Endothelial cell of umbilical vein (primary cell): ENCODE measurements around the gene MAMDC4. TPM values are rescaled to one million over a fixed set of nuclear protein-coding genes. Genes with fewer than 3 reads are reported as not detected.

Source experiments
- BruUV-seq: library from RNA; stranded (reverse); fragments of 400-500 nt; replicated peaks from 2 replicates; lab custom pipeline; 2021; lab: Mats Ljungman, UMichigan
- CTCF ChIA-PET: fragments of 300-600, 350-600 bp; sonication (Branson Sonifier 250); formaldehyde crosslinking; loops from one replicate; lab custom pipeline; 2021; ENCODE audit warnings: antibody characterized with exemption, inconsistent platforms; lab: Charles Lee
- POLR2A ChIA-PET: fragments of 300-600, 350-600 bp; sonication (Branson Sonifier 250); formaldehyde crosslinking; loops from one replicate; lab custom pipeline; 2021; ENCODE audit warnings: antibody characterized with exemption, inconsistent platforms; lab: Charles Lee
- DNase-seq: peaks from one replicate; pipeline ENCODE4 v3.0.0-alpha.2; 2011; ENCODE audit warnings: low read depth, low spot score
- FAIRE-seq: peaks from 2 replicates; lab custom pipeline; 2011; peaks lifted over from hg19 to GRCh38; lab: Jason Lieb, UNC
- H2AFZ ChIP-seq: 2 replicates; pipeline ENCODE4 v1.6.0; 2012; ENCODE audit warnings: low read depth, low read length, control low read depth, inconsistent platforms
- H3K27ac ChIP-seq: 2 replicates; pipeline ENCODE4 v1.5.1; 2011; ENCODE audit warnings: low read depth, mild to moderate bottlenecking, control low read depth, low read length, moderate library complexity; ENCODE audit not compliant: insufficient read depth
- H3K27me3 ChIP-seq, 2 experiments: 2 replicates each; pipeline versions ENCODE4 v1.6.0 to v1.6.1; 2011; ENCODE audit warnings: low read length in 2 of 2, mixed read lengths in 1 of 2; ENCODE audit not compliant: control insufficient read depth in 2 of 2, insufficient read depth in 2 of 2
- H3K36me3 ChIP-seq, 2 experiments: 2 replicates in 1 of 2; 3 replicates in 1 of 2; pipeline ENCODE4 v1.5.1; 2011; ENCODE audit warnings: low read length in 2 of 2, mild to moderate bottlenecking in 1 of 2, moderate library complexity in 1 of 2; ENCODE audit not compliant: control insufficient read depth in 2 of 2, insufficient read depth in 2 of 2; ENCODE audit errors: extremely low read depth in 1 of 2
- H3K4me1 ChIP-seq: 3 replicates; pipeline ENCODE4 v1.5.1; 2011; ENCODE audit warnings: mild to moderate bottlenecking, low read length; ENCODE audit not compliant: control insufficient read depth, insufficient read depth; ENCODE audit errors: extremely low read depth
- H3K4me2 ChIP-seq: 2 replicates; pipeline ENCODE4 v1.6.1; 2011; ENCODE audit warnings: low read length, control low read depth, mixed read lengths; ENCODE audit not compliant: insufficient read depth
- H3K4me3 ChIP-seq, 3 experiments: fragments of 200-600 bp in 1 of 3; sonication (generic), shearing (Covaris generic) in 1 of 3; replicated peaks in 1 of 3; 2 replicates each; pipeline ENCODE4 v1.5.1; 2011 to 2016; ENCODE audit warnings: control low read depth in 3 of 3, low read length in 3 of 3, mild to moderate bottlenecking in 2 of 3, inconsistent platforms in 1 of 3, low read depth in 1 of 3, moderate library complexity in 1 of 3; ENCODE audit not compliant: insufficient read depth in 1 of 3
- H3K79me2 ChIP-seq: 2 replicates; pipeline ENCODE4 v1.6.0; 2012; ENCODE audit warnings: low read length, inconsistent platforms; ENCODE audit not compliant: control insufficient read depth, insufficient read depth
- H3K9ac ChIP-seq: replicated peaks from 2 replicates; pipeline ENCODE3; 2011; ENCODE audit warnings: low read length, control low read depth; ENCODE audit not compliant: insufficient read depth; ENCODE audit errors: extremely low read depth
- H3K9me1 ChIP-seq: replicated peaks from 3 replicates; pipeline ENCODE4 v1.6.0; 2011; ENCODE audit warnings: mild to moderate bottlenecking, low read length; ENCODE audit not compliant: control insufficient read depth, insufficient read depth; ENCODE audit errors: extremely low read depth
- H3K9me3 ChIP-seq: replicated peaks from 2 replicates; pipeline ENCODE4 v1.5.1; 2012; ENCODE audit warnings: low read length, inconsistent platforms; ENCODE audit not compliant: control insufficient read depth, insufficient read depth
- H4K20me1 ChIP-seq: replicated peaks from 2 replicates; pipeline ENCODE3; 2011; ENCODE audit warnings: mild to moderate bottlenecking, low read length; ENCODE audit not compliant: control insufficient read depth, insufficient read depth; ENCODE audit errors: extremely low read depth
- CTCF ChIP-seq, 2 donors: IDR thresholded peaks; 1 replicate in 1 of 2; 2 replicates in 1 of 2; pipeline ENCODE4 v1.5.1; 2011; ENCODE audit warnings: low read length in 2 of 2, mild to moderate bottlenecking in 2 of 2, moderate library complexity in 2 of 2, control low read depth in 1 of 2, inconsistent platforms in 1 of 2, low read depth in 1 of 2; ENCODE audit not compliant: insufficient read depth in 1 of 2; ENCODE audit errors: extremely low read depth in 1 of 2
- EZH2 ChIP-seq: IDR thresholded peaks from 2 replicates; pipeline ENCODE4 v1.6.1; 2012; ENCODE audit warnings: borderline replicate concordance, low read depth, mild to moderate bottlenecking, moderate library complexity, low read length, inconsistent platforms; ENCODE audit not compliant: severe bottlenecking
- FOS ChIP-seq: IDR thresholded peaks from 2 replicates; pipeline ENCODE4 v1.6.1; 2011; ENCODE audit warnings: mild to moderate bottlenecking, low read length, moderate library complexity, borderline replicate concordance; ENCODE audit not compliant: insufficient read depth
- GATA2 ChIP-seq: IDR thresholded peaks from 2 replicates; pipeline ENCODE4 v1.7.0; 2011; ENCODE audit warnings: low read depth, mild to moderate bottlenecking, moderate library complexity, mixed read lengths, low read length; ENCODE audit not compliant: insufficient read length, insufficient read depth
- JUN ChIP-seq: IDR thresholded peaks from 2 replicates; pipeline ENCODE4 v1.6.1; 2011; ENCODE audit warnings: borderline replicate concordance, low read depth; ENCODE audit not compliant: insufficient read length, insufficient read depth
- MAX ChIP-seq: IDR thresholded peaks from 2 replicates; pipeline ENCODE4 v1.6.1; 2011; ENCODE audit not compliant: insufficient read depth, insufficient read length
- MYC ChIP-seq: IDR thresholded peaks from one replicate; pipeline ENCODE4 v1.6.1; 2011; ENCODE audit warnings: mild to moderate bottlenecking, low read depth, low read length
- POLR2A ChIP-seq: IDR thresholded peaks from 2 replicates; pipeline ENCODE4 v1.6.1; 2012; ENCODE audit warnings: low read depth, mild to moderate bottlenecking, control low read depth, low read length
- POLR2AphosphoS5 ChIP-seq: IDR thresholded peaks from 2 replicates; pipeline ENCODE4 v1.6.1; 2012; ENCODE audit warnings: low read depth, mild to moderate bottlenecking, control low read depth, low read length, moderate library complexity; ENCODE audit not compliant: insufficient read depth
- dilution Hi-C: fragments of 300-500 bp; cut with MboI; formaldehyde crosslinking; loops from one replicate; pipeline ENCODE4 v1.15.0; 2019; ENCODE audit warnings: low sequenced_read_pairs; ENCODE audit not compliant: extremely low pct_ligation_motif_present
- intact Hi-C: fragments of 100-400 bp; cut with micrococcal nuclease; formaldehyde crosslinking; loops from one replicate; pipeline ENCODE4 v1.10.0; 2022
- polyA plus RNA-seq, 4 experiments: library from polyadenylated mRNA; depleted of rRNA in 3 of 4; stranded (reverse) in 3 of 4; unstranded in 1 of 4; fragments of >200 nt; gene quantifications; 2 replicates each; pipeline versions ENCODE4 v1.2.1 to v1.2.3, GENCODE V29; 2011 to 2012; ENCODE audit warnings: missing spikeins in 1 of 4
- total RNA-seq: library from RNA; stranded (reverse); gene quantifications from 2 replicates; pipeline ENCODE4 v1.2.3, GENCODE V29; 2021

The MAMDC4 gene
- total and polyA plus RNA-seq, 2 donors (not counting 3 experiments of a cell fraction or from before 2014, with no cell fraction given): 3.6 to 7.2 TPM

GRCh38 chr9:136854113-136854841 lies 2.1 kb downstream of the MAMDC4 start:
- Histone ChIP-seq H2AFZ (no peak overlapping the region), H3K4me1 (peaks cover 5% of the 10 kb centered on the region), H3K4me3 (no peak overlapping the region), H3K27me3 (no peaks in the 10 kb centered on the region), H3K9me3 (no peaks in the 10 kb centered on the region), H3K27ac (no peak overlapping the region), H3K9me1 (no peaks in the 10 kb centered on the region), H3K4me2 (no peak overlapping the region), H3K9ac (no peak overlapping the region), H4K20me1 (no peaks in the 10 kb centered on the region), H3K36me3 (no peaks in the 10 kb centered on the region), H3K79me2 (no peaks in the 10 kb centered on the region)
- FAIRE-seq: no peak
- no peak for DNase-seq
- CTCF ChIA-PET: interaction anchor here (1.1 kb wide), 1 partner anchor 12 kb away, joined by 3 read pairs; the partner anchor contains the start of gene AJM1
- intact Hi-C loops: no loop called here
- TF ChIP-seq POLR2A (no peak), JUN (no peak), CTCF (IDR thresholded peaks at IDR 0.05; ENCODE audit: extremely low read depth in 1 of 2, insufficient read depth in 1 of 2, low read depth in 1 of 2, low read length in 2 of 2) (no peak), GATA2 (no peak), EZH2 (no peak), POLR2AphosphoS5 (no peak), MYC (no peak), FOS (no peak), MAX (no peak)
- POLR2A ChIA-PET: no interaction called here
- dilution Hi-C loops: no loop called here
- BruUV-seq: no TSS peak
